ENCODE results near the gene MRPS27. TPM values are rescaled to one million over a fixed set of nuclear protein-coding genes. Genes with fewer than 3 reads are reported as not detected.

The MRPS27 gene
- total RNA-seq, 4 donors from 2014 or later = 14.3 to 34.7 (median 27.9) TPM

GRCh38 chr5:72209147-72210115, 110.6 kb downstream of the MRPS27 start:
- intact Hi-C loops (cut with DNase I; ENCODE audit: low total_unique reads) (loop anchor here (5.0 kb wide), 1 partner anchor 1748 kb away; no protein-coding TSS in a partner anchor), in situ Hi-C loops (cut with MboI; ENCODE audit: low pct_ligation_motif_present in 1 of 4, low pct_unique_long_range_greater_than_20kb in 1 of 4, low sequenced_read_pairs in 3 of 4) (no loop called here)
- H3K4me3 ChIP-seq = no peak overlapping the region
- TF ChIP-seq, protein P1, sequence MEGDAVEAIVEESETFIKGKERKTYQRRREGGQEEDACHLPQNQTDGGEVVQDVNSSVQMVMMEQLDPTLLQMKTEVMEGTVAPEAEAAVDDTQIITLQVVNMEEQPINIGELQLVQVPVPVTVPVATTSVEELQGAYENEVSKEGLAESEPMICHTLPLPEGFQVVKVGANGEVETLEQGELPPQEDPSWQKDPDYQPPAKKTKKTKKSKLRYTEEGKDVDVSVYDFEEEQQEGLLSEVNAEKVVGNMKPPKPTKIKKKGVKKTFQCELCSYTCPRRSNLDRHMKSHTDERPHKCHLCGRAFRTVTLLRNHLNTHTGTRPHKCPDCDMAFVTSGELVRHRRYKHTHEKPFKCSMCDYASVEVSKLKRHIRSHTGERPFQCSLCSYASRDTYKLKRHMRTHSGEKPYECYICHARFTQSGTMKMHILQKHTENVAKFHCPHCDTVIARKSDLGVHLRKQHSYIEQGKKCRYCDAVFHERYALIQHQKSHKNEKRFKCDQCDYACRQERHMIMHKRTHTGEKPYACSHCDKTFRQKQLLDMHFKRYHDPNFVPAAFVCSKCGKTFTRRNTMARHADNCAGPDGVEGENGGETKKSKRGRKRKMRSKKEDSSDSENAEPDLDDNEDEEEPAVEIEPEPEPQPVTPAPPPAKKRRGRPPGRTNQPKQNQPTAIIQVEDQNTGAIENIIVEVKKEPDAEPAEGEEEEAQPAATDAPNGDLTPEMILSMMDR (IDR thresholded peaks at IDR 0.05) = no peak
- TF ChIP-seq POLR2A (IDR thresholded peaks at IDR 0.05) (no peak), POLR2AphosphoS5 (IDR thresholded peaks at IDR 0.05) (no peak), EP300 (IDR thresholded peaks at IDR 0.05; ENCODE audit: low read depth) (no peak)
- no peaks in the 10 kb centered on the region for H3K36me3 ChIP-seq
- no peaks in the 10 kb centered on the region for H3K27me3 ChIP-seq
- no peak for DNase-seq
- H3K9me3 ChIP-seq = no peaks in the 10 kb centered on the region
- peaks cover 0 to 11% (median 7%) of the 10 kb centered on the region in 4 donors for H3K4me1 ChIP-seq
- WGBS, 2 donors (ENCODE audit: low coverage in 1 of 2) = 79 to 100% methylated on average over 3 to 10 of the region's 10 CpGs
- no peak overlapping the region for H3K27ac ChIP-seq

GRCh38 chr5:72208324-72208926, 111.6 kb downstream of the MRPS27 start:
- H3K4me1 ChIP-seq = peaks cover 0 to 11% (median 7%) of the 10 kb centered on the region in 4 donors
- no peak overlapping the region for H3K27ac ChIP-seq
- no peak for DNase-seq
- no peaks in the 10 kb centered on the region for H3K36me3 ChIP-seq
- no peak overlapping the region for H3K4me3 ChIP-seq
- in situ Hi-C loops (cut with MboI; ENCODE audit: low pct_ligation_motif_present in 1 of 4, low pct_unique_long_range_greater_than_20kb in 1 of 4, low sequenced_read_pairs in 3 of 4) = no loop called here
- 89 to 93% methylated on average over 3 of the region's 3 CpGs for WGBS, 2 donors (ENCODE audit: low coverage in 1 of 2)
- H3K27me3 ChIP-seq = no peaks in the 10 kb centered on the region
- intact Hi-C loops (cut with DNase I; ENCODE audit: low total_unique reads) = no loop called here
- H3K9me3 ChIP-seq = no peaks in the 10 kb centered on the region
- TF ChIP-seq POLR2AphosphoS5 (IDR thresholded peaks at IDR 0.05) (no peak), POLR2A (IDR thresholded peaks at IDR 0.05) (no peak), EP300 (IDR thresholded peaks at IDR 0.05; ENCODE audit: low read depth) (no peak)
- TF ChIP-seq, protein P1 (IDR thresholded peaks at IDR 0.05) = no peak

DNA sequence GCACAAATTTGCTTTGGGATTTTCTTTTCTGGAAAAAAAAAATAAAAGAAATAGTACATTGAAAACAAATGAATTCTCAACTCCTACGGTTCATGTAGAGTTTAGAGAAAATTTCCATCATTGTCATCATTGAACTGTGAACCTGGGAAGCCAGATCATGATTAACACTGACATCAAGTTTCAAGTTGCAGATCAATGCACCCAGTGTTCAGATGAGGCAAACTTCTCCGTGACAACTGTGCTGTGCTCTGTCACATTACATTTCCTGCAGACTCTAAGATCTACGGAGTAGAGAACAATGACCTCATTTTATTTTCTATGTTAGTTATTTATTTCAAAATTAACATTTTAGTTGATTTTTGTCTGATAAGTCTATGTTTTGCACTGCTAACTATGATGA, 113.0 kb downstream of the MRPS27 start:
- H3K4me3 ChIP-seq = no peak overlapping the region
- intact Hi-C loops (cut with DNase I; ENCODE audit: low total_unique reads) (no loop called here), in situ Hi-C loops (cut with MboI; ENCODE audit: low pct_ligation_motif_present in 1 of 4, low pct_unique_long_range_greater_than_20kb in 1 of 4, low sequenced_read_pairs in 3 of 4) (no loop called here)
- H3K9me3 ChIP-seq = no peaks in the 10 kb centered on the region
- TF ChIP-seq POLR2A (IDR thresholded peaks at IDR 0.05) (no peak), EP300 (IDR thresholded peaks at IDR 0.05; ENCODE audit: low read depth) (no peak), POLR2AphosphoS5 (IDR thresholded peaks at IDR 0.05) (no peak)
- TF ChIP-seq, protein P1 (IDR thresholded peaks at IDR 0.05) = no peak
- no peaks in the 10 kb centered on the region for H3K36me3 ChIP-seq
- H3K27me3 ChIP-seq = no peaks in the 10 kb centered on the region
- H3K4me1 ChIP-seq = peaks cover 0 to 11% (median 7%) of the 10 kb centered on the region in 4 donors
- no peak overlapping the region for H3K27ac ChIP-seq
- WGBS, 2 donors (ENCODE audit: low coverage in 1 of 2) = 94 to 97% methylated on average over 3 of the region's 3 CpGs
- no peak for DNase-seq

DNA sequence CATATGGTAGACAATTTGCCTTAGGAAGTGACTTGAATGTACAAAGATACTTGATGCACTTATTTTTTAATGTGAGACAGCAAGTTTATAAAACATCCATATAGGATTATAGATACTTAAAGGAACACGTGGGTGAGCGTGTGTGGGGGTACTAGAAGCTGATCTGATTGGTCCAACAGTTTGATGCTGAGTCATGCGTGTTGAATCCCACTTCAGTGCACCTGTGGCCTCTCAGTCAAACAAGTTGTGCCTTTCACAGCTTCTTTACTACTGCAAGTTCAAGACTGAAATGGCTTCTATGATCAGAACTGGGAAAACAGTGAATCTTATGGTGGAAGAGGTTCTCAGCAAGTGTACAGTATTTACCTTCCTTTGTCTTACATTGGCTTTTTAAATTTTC, 113.9 kb downstream of the MRPS27 start:
- H3K27ac ChIP-seq = no peak overlapping the region
- WGBS, 2 donors (ENCODE audit: low coverage in 1 of 2) = 85 to 97% methylated on average over 3 of the region's 3 CpGs
- H3K36me3 ChIP-seq = no peaks in the 10 kb centered on the region
- no peak for DNase-seq
- peaks cover 0 to 7% (median 5%) of the 10 kb centered on the region in 4 donors for H3K4me1 ChIP-seq
- intact Hi-C loops (cut with DNase I; ENCODE audit: low total_unique reads) = no loop called here
- in situ Hi-C loops (cut with MboI; ENCODE audit: low pct_ligation_motif_present in 1 of 4, low pct_unique_long_range_greater_than_20kb in 1 of 4, low sequenced_read_pairs in 3 of 4) = no loop called here
- no peaks in the 10 kb centered on the region for H3K9me3 ChIP-seq
- no peak overlapping the region for H3K4me3 ChIP-seq
- TF ChIP-seq EP300 (IDR thresholded peaks at IDR 0.05; ENCODE audit: low read depth) (no peak), POLR2A (IDR thresholded peaks at IDR 0.05) (no peak), POLR2AphosphoS5 (IDR thresholded peaks at IDR 0.05) (no peak)
- TF ChIP-seq, protein P1 (IDR thresholded peaks at IDR 0.05) = no peak
- H3K27me3 ChIP-seq = no peaks in the 10 kb centered on the region

All from transverse colon (tissue), 4 donors.